HG03066 (cell line): Measurements from ENCODE around the gene C1QTNF1.

Source experiments
- ATAC-seq: cut with Tn5 transposase; IDR thresholded peaks from one replicate; pipeline ENCODE4 v1.9.1; 2021; ENCODE audit warnings: low read depth; ENCODE audit not compliant: unreplicated experiment

C1QTNF1 gene

GRCh38 chr17:79075861-79076406, 52.0 kb downstream of the C1QTNF1 start:
- ATAC-seq, result no peak

GRCh38 chr17:79077587-79077986, 53.6 kb downstream of the C1QTNF1 start:
- ATAC-seq, result no peak

GRCh38 chr17:79078476-79079190, 54.7 kb downstream of the C1QTNF1 start:
- no peak for ATAC-seq

GRCh38 chr17:79079421-79080200, 55.6 kb downstream of the C1QTNF1 start:
- no peak for ATAC-seq

GRCh38 chr17:79080349-79080748, 56.4 kb downstream of the C1QTNF1 start:
- ATAC-seq, result no peak

GRCh38 chr17:79080761-79081290, 56.9 kb downstream of the C1QTNF1 start:
- ATAC-seq, result no peak

GRCh38 chr17:79081571-79082276, 57.8 kb downstream of the C1QTNF1 start:
- ATAC-seq, result no peak

- no peak for ATAC-seq
These were observed 58.6 kb downstream of the C1QTNF1 start for GRCh38 chr17:79082311-79083190.

GRCh38 chr17:79083191-79083971, 59.4 kb downstream of the C1QTNF1 start:
- ATAC-seq, result no peak

GRCh38 chr17:79084291-79085153, 60.6 kb downstream of the C1QTNF1 start:
- no peak for ATAC-seq

GRCh38 chr17:79085154-79085920, 61.4 kb downstream of the C1QTNF1 start:
- no peak for ATAC-seq

- ATAC-seq, result no peak
These were observed 62.1 kb downstream of the C1QTNF1 start for GRCh38 chr17:79085921-79086551.

GRCh38 chr17:79086609-79087427, 62.8 kb downstream of the C1QTNF1 start:
- ATAC-seq, result no peak

GRCh38 chr17:79087428-79088143, 63.6 kb downstream of the C1QTNF1 start:
- no peak for ATAC-seq

GRCh38 chr17:79088247-79088996, 64.5 kb downstream of the C1QTNF1 start:
- ATAC-seq, result no peak
